Fibroblast of peridontal ligament (primary cell): Measurements from ENCODE around the gene UVSSA.
"Not testable (repeated sequence)": the region's sequence is repeated elsewhere in the genome, so short reads cannot be mapped to it uniquely, and the experiment has no call there.

Source experiments
- DNase-seq: peaks from one replicate; pipeline ENCODE4 v3.0.0-alpha.2; 2010; ENCODE audit errors: extremely low read depth

UVSSA gene

DNA sequence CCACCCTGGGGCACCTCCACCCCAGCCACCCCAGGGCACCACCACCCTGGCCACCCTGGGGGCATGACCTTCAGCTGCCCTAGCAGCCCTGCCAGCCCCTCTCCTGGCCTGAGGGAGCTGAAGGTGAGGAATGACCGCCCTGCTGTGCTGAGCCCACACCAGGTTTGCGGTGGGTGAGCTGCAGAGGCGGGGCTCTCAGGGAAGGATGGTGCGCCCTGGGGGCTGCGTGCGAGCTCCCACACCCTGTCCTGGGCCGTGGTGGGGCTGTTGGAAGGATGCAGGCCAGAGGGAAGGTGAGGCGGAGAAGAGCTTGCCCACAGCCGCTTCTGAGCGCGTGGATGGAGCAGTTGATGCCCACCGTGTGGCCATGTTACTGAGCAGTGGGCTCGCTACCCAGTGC, 17.7 kb downstream of the UVSSA start:
- no peak for DNase-seq

DNA sequence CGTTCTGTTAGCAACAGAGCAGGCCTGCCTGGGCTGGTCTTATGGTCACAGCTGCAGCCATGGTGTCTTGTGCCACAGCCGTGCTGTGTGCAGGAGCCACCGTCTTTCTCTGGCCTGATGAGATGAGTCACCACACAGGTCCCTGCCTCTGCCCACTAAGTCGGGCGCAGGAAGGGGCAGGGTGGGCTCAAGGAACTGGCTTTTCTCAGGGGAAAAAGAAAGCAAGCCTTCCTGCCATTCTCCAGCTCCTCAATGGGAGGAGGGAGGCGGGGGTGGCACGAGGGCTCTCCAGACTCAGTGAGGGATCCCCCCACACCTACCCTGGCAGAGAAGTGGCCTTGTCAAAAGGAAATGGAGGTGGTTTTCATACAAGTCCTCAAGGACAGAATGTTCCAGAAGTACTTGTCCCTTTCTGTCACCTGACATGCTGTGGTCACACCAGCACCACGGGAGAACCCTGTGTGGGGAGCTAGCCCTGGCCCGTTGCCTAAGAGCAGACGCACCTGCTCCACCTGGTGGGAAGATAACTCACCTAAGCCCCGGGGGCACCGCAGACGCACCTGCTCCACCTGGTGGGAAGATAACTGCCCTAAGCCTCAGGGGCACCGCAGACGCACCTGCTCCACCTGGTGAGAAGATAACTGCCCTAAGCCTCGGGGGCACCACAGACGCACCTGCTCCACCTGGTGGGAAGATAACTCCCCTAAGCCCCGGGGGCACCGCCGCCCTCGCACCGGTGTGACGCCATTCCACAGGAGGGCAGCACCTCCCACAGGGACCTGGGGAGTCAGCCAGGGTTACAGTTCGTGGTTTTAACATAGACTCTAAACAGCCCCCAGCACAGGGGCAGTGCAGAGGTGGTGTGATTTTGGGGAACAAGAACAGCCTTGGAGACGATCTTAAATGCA, 18.5 kb downstream of the UVSSA start:
- DNase-seq = no peak

DNA sequence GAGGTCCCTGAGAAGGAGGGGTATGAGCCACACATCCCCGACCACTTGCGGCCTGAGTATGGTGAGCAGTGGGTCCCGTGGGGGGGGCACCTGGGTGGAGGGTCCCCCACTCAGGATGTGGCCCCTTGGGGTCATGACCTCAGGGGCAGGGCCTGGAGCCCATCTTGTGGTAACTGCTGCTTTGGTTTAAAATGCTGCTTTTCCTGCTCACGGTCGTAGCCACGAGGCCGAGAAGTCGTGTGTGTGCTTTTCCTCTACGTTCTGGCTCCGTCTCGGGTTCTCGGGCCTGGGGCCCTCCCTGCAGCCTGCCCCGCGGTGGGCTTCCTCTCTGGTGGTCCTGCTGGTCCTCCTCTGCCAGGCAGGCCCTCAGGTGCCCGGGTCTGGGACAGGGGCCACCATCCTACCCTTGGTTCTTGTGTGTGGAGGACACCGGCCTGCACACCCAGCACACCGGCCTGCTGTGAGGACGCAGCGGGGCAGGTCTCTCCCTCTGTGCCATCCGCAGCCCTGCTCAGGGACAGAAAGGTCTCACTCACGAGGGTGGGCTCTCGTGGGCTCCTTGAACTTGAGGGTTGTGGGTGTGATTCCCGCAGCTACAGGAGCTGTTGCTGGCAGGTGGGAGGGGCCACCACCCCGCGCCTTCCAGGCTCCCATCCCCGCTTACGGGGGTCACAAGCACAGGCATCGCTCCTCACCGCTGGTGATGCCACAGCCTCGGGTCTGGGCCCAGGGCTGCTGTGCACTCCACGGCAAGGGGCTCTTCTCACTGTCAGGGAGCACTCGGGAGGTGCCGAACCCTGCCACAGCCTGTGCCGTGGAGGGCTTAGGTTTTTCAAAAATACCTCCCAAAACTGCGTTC, 19.6 kb downstream of the UVSSA start:
- DNase-seq = no peak

DNA sequence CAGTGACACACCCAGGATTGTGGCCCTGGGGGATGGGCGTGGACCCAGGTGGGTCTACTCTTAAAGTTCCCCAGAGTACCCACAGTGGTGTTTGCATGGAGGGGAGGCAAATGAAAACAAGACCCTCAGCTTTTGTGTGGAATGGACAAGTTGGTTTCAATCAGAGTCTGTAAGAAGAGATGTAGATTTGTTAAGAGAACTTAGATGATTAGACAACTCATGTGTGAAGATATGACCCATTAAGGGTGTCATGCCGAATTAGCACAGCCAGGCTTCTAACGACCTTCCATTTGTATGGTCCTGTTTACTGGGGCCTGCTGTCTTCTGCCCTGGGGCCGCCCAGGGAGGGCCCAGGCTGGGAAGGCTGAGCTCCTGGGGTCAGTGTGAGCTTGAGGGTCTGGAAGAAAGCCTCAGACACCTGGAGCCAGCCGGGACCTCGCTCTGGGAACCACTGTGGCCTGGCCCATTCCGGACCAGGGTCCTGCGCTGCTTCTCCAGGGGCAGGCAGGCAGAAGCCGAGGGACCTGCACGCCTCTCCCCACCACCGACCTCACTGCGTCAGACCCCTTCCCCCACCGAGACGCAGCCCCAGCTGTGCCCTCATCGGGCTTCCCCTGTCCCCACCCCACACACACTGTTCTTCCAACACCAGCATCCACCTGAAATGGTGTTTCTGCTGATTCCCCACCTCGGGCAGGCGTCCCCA, 20.4 kb downstream of the UVSSA start:
- no peak for DNase-seq

DNA sequence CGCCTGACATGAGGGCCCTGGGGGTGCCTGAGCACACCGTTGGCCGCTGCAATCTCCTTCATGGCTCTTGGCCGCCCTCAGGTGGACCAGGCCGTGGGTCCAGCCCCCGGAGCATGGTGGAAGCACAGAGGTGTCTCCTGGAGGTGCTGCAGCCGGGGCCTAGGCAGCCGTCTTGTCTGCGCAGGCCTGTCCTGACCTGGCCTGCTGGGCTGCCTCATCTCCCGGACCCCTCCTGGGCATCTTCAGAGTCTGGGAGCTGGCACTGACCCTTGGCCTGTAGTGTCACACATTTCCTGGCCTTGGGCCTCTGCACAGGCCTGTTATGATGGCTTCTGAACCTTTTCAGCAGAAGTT, 20.9 kb downstream of the UVSSA start:
- DNase-seq = no peak

DNA sequence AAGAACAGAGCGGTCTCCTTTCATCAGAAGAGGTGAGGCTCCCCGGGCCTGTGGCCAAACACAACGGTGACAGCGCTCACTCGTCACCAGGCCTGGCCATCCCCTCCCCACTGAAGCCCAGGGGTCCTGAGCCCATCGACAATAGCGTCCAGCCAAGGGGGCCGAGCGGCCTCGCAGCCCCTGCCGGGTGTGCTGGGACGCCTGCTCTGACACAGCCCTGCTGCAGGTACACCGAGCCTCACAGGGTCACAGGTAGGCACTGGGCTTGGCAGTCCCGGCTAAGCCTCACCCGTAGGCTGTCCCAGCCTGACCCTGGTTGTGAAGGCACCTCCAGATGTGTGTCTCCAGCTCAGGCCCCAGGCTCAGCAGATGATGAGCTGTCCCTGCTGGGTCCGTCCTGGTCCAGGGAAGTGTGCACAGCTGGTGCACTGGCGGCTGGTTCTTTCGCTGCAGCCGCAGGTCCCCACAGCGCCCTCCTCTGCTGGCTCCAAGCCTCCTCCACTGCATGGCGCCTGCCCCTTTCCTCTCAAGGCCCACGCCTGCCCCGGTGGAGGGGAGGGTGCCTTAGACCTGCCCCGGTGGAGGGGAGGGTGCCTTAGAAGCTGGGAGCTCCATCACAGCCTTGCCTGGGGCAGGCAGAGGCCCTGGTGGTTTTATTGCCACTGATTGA, 21.5 kb downstream of the UVSSA start:
- DNase-seq = no peak

DNA sequence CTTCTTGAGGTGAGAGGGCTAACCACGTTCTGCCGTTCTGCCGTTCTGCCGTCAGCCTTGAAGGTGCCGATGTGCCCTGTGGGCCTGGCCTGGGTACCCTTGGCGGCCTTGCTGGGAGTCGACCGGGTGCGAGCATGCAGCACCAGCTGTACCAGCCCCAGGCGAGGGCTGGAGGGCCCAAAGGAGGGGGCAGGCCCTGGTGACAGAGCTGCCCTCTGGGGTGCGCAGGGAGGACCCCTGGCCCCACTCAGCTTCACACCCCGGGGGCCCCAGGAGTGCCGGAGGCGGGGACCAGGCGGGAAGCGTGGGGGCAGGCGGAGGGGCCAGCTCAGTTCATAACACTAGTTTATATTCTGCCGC, 22.1 kb downstream of the UVSSA start:
- no peak for DNase-seq

DNA sequence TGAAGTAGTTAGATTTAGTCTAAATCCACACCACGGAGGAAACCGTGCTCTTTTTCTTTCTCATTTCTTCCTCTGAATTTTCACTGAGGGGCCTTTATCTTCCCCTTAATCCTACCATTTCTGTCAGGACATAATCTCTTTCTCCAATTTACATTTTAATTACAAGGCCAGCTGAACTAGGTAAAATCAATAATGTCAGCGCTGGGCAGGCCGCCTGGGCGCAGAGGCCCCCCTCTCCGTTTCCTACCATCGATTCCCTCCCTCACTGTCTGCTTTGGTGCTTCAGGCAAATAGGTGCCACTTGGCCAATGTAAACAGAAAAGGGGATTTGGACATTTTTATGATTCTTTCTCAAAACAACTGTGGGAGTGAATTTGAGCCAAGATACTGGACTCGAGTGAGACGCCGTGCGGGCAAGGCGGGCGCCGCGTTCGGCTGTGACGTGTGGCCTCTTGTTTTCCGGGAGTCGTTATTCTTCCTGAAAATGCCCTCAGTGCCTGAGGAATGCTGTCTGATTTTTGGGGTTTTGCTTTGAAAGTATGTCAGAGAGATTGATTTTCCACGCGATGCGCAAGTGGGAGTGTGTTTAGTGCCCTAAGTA, 22.6 kb downstream of the UVSSA start:
- DNase-seq = no peak

DNA sequence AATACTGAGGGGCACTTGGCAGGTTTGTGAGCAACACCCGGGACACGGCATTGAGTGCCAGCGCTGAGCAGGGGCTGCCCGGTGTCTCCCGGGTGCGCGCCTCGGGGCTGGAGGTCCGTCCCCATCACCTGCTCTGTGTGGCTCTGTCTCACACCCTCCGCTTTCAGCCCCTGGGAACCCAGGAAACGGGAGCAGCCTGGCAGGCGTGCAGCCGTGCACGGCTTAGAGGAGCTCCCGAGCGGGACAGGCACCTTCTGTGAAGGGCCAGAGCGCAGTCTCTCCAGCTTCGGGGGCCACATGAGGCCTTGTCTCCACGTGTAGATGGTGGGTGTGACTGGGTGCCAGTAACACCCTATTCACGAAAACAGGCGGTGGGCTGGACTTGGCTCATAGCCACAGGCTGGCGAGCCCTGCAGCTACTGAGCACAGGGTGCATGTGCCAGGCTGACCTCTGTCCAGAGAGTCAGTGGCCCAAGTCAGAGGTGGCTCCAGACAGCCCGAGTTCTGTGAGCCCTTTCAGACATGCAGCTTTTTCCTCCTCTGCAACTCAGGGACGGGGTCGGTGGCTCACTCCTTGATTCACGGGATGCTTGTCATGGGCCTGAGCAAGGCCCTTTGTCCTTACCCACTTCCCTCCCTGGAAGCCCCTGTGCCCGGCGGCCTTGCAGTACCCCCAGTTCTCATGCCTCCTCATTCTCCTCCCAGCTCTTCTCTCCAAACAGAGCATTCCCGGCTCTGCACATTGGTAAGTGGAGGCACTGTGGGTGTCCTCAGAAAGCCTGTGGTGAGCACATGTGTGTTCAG, 23.5 kb downstream of the UVSSA start:
- no peak for DNase-seq

DNA sequence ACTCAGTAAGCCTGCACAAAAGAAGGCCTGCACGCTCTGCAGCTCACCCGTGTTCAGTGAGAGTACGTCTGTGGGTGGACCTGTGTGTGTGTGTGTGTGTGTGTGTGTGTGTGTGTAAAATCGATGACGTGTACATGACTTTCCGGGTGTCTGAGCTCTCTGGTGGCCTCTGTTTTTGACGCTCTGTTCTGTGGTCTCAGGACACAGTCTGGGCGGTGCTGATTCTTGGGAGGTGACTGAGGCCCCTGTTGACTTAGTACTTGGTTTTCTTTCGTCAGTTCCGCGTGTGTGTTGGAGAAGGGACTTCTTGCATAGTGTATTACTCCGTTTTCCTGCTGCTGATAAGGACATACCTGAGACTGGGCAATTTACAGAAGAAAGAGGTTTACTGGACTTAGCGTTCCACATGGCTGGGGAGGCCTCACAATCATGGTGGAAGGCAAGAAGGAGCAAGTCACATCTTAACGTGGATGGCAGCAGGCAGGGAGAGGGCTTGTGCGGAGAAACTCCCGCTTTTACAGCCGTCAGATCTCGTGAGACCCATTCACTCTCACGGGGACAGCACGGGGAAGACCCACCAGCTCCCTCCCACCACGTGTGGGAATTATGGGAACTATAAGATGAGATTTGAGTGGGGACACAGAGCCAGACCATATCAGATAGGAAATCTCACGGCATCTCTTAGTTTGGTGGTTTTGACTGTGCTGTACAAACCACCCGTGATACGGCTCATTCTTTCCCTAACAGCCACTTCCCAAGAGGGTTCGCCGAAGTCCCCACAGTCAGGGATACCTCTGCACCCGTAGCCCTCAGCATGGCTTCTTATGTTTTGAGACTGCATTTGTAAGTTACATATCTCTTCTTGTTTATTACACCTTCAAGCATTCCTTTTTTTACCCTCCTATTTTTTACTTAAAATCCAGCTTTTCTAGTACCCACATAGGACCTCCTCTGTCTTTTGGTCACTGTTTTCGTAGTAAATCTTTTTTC, 24.5 kb downstream of the UVSSA start:
- DNase-seq = no peak

DNA sequence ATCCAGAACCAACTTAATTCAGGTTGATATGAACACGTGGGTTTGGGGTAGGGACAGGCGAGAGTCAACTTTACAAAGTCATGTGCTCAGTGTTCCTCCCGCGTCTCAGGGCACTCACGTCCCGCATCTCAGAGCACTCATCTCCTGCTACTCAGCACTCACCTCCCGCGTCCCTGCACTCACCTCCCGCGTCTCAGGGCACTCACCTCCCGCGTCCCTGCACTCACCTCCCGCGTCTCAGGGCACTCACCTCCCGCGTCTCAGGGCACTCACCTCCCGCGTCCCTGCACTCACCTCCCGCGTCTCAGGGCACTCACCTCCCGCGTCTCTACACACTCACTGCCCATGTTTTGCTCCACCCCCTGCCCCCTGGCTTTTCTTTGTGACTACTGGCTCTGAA, 25.6 kb downstream of the UVSSA start:
- DNase-seq = not testable (repeated sequence)

DNA sequence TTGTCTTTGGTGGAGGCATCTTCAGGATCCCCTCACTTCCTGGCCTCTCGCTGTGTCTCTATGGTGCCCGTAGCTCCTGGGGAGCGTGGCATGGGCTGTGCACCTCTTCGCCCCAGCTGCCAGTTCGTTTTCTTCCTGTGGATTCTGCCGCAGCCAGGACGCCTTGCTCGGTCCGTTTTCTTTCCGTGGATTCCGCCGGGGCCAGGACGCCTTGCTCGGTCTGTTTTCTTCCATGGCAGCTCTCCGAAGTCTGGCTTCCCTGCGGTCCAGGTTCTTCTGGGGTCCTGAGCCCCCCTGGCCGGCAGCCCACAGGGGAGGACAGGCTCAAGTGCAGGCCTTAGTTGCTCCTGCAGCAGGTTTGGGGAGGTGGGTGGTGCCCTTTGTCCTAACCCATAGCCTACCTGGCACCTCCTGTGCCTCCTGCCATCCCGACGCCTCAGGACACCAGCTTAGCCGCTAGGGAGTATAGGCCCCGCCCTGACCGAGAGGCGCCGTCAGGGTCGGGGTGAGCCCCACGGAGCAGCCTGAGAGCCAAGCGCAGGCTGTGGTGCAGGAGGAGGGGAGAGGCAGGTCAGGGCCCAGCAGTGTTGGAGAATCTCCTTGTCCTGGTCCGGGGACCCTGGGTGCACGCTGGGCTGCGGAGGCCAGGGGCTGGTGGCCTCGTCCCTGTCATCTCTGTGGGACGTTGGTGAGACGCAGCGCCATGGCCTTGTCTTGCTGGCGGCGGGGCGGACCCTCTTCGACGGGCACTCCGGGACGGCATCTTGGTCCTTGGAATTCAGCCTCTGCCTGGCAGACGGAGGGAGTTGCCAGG, 27.1 kb downstream of the UVSSA start:
- no peak for DNase-seq

DNA sequence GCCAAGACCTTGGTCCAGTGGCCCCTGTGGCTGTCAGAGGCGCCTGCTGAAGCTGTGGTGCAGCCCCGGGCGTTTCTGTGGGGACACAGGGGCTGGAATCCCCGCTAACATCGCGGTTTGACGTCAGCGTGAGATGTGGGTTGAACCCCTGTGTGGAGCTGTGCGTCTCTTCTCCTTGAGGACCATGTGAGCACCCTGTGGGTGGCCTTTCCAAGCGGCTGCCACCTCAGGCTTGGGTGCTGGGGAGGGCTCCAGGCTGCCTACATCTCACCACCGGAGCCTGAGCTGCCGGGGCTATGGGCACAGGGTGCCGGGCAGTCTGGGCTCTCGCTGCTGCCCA, 27.7 kb downstream of the UVSSA start:
- no peak for DNase-seq

DNA sequence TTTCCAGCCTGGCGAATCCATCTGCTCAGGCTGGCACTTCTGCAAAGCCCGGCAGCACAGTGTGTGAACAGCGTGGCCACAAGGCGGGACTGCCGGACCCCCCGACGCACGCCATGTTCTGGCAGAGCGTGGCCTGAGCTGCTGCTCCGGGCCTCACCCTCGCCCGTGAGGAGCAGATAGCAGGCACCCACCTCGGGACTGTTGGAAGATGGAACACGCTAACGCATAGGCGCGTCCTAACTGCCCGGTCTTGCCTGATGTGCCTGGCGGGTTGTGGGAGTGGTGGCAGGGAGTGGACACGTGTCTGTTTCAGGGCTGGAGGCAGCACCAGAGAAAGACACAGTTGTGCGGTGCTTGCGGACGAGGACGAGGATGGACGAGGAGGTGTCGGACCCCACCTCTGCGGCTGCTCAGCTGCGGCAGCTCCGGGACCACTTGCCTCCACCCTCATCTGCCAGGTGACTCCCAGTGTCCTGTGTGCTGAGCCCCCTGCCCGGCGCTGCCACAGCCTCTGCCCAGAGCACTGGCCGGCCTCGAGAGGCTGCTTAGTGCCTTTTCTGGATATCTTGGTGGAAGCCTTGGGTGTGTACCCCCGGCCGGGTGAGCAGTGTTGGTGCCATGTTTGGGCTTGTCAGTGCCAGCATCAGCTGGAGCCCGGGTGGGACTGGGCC, 28.2 kb downstream of the UVSSA start:
- DNase-seq = no peak

DNA sequence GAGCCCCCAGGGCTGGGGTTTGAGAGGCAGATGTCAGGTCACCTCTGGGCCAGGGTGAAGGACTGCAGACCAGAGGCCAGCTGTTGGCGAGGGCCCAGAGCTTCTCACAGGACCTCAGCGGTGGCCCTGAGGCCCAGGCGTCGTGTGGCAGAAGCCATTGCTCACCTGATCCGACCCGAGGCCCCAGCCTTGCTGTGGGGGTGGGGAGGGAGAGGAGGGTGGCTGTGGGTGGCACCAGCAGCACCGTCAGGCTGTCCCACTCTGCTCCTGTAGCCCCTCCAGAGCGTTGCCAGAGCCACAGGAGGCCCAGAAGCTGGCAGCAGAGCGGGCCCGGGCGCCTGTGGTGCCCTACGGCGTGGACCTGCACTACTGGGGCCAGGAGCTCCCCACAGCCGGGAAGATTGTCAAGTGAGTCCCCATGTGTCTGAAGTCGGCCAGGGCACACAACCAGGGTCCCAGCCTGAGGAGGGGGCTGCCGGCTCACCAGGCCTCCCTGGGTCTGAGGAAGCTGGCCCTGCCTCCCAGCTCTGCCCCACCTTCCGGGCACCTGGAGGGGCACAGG, 28.8 kb downstream of the UVSSA start:
- no peak for DNase-seq

DNA sequence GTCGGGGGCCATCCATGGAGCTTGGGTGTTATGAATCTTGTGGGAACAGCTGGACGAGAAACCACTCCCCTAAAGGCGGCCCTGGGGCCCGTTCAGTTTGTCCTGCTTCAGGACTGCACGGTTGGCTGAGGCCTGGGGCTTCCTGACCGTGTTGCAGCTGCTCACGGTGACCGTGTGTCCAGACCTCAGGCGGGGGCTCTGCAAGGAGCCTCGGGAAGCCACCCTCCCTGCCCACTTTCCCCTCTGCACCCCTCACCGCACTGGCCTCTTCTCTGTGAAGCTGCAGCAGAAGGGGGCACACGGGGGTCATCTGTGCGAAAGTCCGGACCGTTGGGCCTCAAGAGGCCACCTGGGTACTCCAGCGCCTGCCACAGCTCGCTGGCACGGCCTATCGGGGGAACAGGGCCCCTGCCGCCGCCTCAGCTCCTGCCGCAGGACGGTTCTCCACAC, 29.4 kb downstream of the UVSSA start:
- DNase-seq = no peak

DNA sequence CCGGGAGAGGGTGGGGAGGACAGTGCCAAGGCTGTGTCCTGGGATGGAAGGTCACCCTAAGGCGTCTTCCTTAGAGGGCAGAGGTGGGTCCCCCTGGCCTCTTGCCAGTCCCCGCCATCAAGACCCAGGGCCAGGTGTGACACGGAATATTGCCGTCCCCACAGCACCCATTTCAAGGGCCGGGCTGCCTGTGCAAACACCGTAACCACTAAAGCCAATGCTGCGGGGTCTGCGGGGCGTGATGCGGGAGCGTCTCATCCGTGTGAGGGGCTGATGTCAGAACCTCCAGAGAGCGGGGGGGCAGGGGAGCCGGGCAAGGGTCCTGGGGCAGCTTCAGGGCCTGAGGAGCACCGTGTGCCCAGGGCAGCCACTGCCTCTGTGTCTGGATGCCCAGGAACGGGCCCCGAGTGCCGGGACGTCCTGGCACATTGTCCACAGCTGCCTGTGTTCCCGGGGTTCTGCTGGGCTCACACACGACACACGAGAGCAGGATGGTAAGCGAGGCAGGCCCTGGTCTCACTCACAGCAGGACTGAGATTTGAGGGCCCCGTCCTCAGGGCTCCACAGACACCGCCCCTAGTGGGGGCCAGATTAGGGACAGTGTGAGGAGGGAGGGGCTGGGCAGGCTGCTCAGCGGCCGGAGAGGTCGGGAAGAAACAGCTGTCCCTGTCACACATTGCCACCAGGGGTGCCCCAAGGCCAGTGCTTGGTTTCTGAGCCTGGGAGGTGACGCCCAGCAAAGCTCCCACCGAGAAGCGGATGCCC, 30.0 kb downstream of the UVSSA start:
- DNase-seq = no peak
